Immature natural killer cell (primary cell): Measurements from ENCODE around the gene ZBTB4. TPM values are rescaled to one million over a fixed set of nuclear protein-coding genes. Genes with fewer than 3 reads are reported as not detected.
A peak's percentile ranks its signal among the peaks of the same experiment; 100 is the strongest.
"Not testable (repeated sequence)": the region's sequence is repeated elsewhere in the genome, so short reads cannot be mapped to it uniquely, and the experiment has no call there.

ENCODE experiments used
- DNase-seq, 3 donors: peaks; one replicate each; pipeline ENCODE4 v3.0.0; 2022; ENCODE audit warnings: mixed read lengths in 1 of 3
- H3K27ac Mint-ChIP-seq, 6 donors: one replicate each; pipeline ENCODE4 v1.8.0; 2020; ENCODE audit warnings: mixed read lengths in 6 of 6, mild to moderate bottlenecking in 5 of 6, inconsistent platforms in 4 of 6, moderate library complexity in 3 of 6
- H3K27me3 Mint-ChIP-seq, 3 donors: one replicate each; pipeline ENCODE4 v1.8.0; 2020 to 2021; ENCODE audit warnings: low read depth in 3 of 3, mild to moderate bottlenecking in 3 of 3, mixed read lengths in 3 of 3, moderate library complexity in 3 of 3, inconsistent platforms in 1 of 3
- H3K36me3 Mint-ChIP-seq, 3 donors: one replicate each; pipeline ENCODE4 v1.8.0; 2020; ENCODE audit warnings: mixed read lengths in 3 of 3, inconsistent platforms in 2 of 3, mild to moderate bottlenecking in 2 of 3
- H3K4me1 Mint-ChIP-seq, 2 donors: one replicate each; pipeline ENCODE4 v1.8.0; 2020; ENCODE audit warnings: inconsistent platforms in 2 of 2, mild to moderate bottlenecking in 2 of 2, mixed read lengths in 2 of 2, moderate library complexity in 1 of 2
- H3K4me3 Mint-ChIP-seq, 5 donors: one replicate each; pipeline ENCODE4 v1.8.0; 2020; ENCODE audit warnings: mild to moderate bottlenecking in 5 of 5, mixed read lengths in 5 of 5, inconsistent platforms in 3 of 5, moderate library complexity in 3 of 5
- H3K9me3 Mint-ChIP-seq, 6 donors: one replicate each; pipeline ENCODE4 v1.8.0; 2020; ENCODE audit warnings: mild to moderate bottlenecking in 6 of 6, mixed read lengths in 6 of 6, inconsistent platforms in 4 of 6, moderate library complexity in 3 of 6
- polyA plus RNA-seq, 3 donors: library from polyadenylated mRNA; unstranded; fragments of 300-500 nt; fragmentation: Illumina TruSeq; gene quantifications; one replicate each; pipeline ENCODE4 v1.2.3, GENCODE V29; 2021

The ZBTB4 gene
- polyA plus RNA-seq, 3 donors from 2014 or later, result 4.4 to 25.8 (median 8.3) TPM

GRCh38 chr17:7484919-7485377, 5.5 kb upstream of the ZBTB4 start:
- Mint-ChIP-seq H3K4me1 (peaks cover 73 to 87% of the 10 kb centered on the region in 2 donors), H3K9me3 (no peaks in the 10 kb centered on the region), H3K27me3 (peaks cover 27 to 36% (median 30%) of the 10 kb centered on the region in 3 donors), H3K27ac (peak overlapping the region; percentile 91 to 100 (median 100)), H3K36me3 (no peaks in the 10 kb centered on the region), H3K4me3 (peak overlapping the region; percentile 93 to 99 (median 99))
- DNase-seq, result no peak

DNA sequence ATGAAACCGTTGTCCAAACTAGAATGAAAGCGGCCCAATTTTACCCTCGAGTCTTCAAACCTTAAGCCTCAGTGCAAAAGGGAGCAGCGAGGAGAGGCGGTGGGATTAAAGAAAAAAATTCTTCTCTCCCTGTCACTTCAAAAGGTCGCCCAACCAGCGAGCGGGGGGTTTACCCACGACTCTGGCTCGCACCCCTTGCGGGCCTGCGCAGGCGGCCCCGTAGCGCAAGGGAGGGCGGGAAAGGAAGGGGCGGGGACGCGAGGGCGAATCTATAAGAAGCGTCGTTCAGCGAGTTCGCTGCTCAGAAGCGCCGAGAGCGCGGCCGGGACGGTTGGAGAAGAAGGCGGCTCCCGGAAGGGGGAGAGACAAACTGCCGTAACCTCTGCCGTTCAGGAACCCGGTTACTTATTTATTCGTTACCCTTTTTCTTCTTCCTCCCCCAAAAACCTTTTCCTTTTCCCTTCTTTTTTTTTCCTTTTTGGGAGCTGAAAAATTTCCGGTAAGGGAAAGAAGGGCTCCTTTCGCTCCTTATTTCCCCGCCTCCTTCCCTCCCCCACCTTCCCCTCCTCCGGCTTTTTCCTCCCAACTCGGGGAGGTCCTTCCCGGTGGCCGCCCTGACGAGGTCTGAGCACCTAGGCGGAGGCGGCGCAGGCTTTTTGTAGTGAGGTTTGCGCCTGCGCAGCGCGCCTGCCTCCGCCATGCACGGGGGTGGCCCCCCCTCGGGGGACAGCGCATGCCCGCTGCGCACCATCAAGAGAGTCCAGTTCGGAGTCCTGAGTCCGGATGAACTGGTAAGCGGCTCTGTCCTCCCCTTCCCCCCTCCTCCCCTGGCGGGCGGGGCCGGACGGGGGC, 4.9 kb upstream of the ZBTB4 start, which contains the start of gene POLR2A:
TSS of gene POLR2A (plus strand) at position 300 of the 852 bp plus-strand sequence.
- Mint-ChIP-seq H3K27ac (peak within 1 kb of the TSS; percentile 99 to 100 (median 100)), H3K36me3 (no peaks in the 10 kb centered on the region), H3K9me3 (no peaks in the 10 kb centered on the region), H3K4me1 (peaks cover 70 to 83% of the 10 kb centered on the region in 2 donors), H3K4me3 (peak within 1 kb of the TSS; percentile 93 to 99 (median 99)), H3K27me3 (peaks cover 29 to 38% (median 32%) of the 10 kb centered on the region in 3 donors)
- DNase-seq, result peak; percentile 99

- Mint-ChIP-seq H3K27me3 (peaks cover 35 to 45% (median 38%) of the 10 kb centered on the region in 3 donors), H3K4me1 (peaks cover 65 to 79% of the 10 kb centered on the region in 2 donors), H3K4me3 (peak overlapping the region; percentile 93 to 99 (median 99)), H3K27ac (peak overlapping the region; percentile 99 to 100 (median 100)), H3K9me3 (no peaks in the 10 kb centered on the region), H3K36me3 (no peaks in the 10 kb centered on the region)
- DNase-seq, result peak; percentile 95 to 97 (median 97)
Measured at GRCh38 chr17:7483255-7484066, 4.0 kb upstream of the ZBTB4 start.

GRCh38 chr17:7482742-7483088, 3.3 kb upstream of the ZBTB4 start:
- not testable (repeated sequence) for H3K9me3 Mint-ChIP-seq, H3K36me3 Mint-ChIP-seq, DNase-seq
- Mint-ChIP-seq H3K4me3 (peak overlapping the region; percentile 93 to 99 (median 99)), H3K4me1 (peaks cover 68 to 83% of the 10 kb centered on the region in 2 donors), H3K27me3 (peaks cover 41 to 52% (median 43%) of the 10 kb centered on the region in 3 donors), H3K27ac (peak overlapping the region; percentile 99 to 100 (median 100))

GRCh38 chr17:7481842-7482741, 2.7 kb upstream of the ZBTB4 start:
- H3K27me3 Mint-ChIP-seq, result peaks cover 42 to 56% (median 47%) of the 10 kb centered on the region in 3 donors
- not testable (repeated sequence) for DNase-seq, H3K36me3 Mint-ChIP-seq, H3K9me3 Mint-ChIP-seq
- peaks cover 68 to 83% of the 10 kb centered on the region in 2 donors for H3K4me1 Mint-ChIP-seq
- peak overlapping the region; percentile 59 to 95 (median 64) for H3K4me3 Mint-ChIP-seq
- H3K27ac Mint-ChIP-seq, result peak overlapping the region; percentile 99 to 100 (median 100)

GRCh38 chr17:7481275-7481674, 1.8 kb upstream of the ZBTB4 start, which contains the start of gene SLC35G6:
Gene SLC35G6, plus strand, starts transcription at chr17:7481446. Its CDS starts 71 bp downstream, at chr17:7481517.
- not testable (repeated sequence) for H3K9me3 Mint-ChIP-seq

GRCh38 chr17:7480089-7480384, 606 bp upstream of the ZBTB4 start:
- peaks cover 71 to 83% of the 10 kb centered on the region in 2 donors for H3K4me1 Mint-ChIP-seq
- peaks cover 37 to 54% (median 49%) of the 10 kb centered on the region in 3 donors for H3K27me3 Mint-ChIP-seq
- no peaks in the 10 kb centered on the region for H3K9me3 Mint-ChIP-seq
- no peak for DNase-seq
- H3K27ac Mint-ChIP-seq, result peak overlapping the region; percentile 95 to 100 (median 98)
- peak overlapping the region; percentile 89 to 95 (median 92) for H3K4me3 Mint-ChIP-seq
- no peaks in the 10 kb centered on the region for H3K36me3 Mint-ChIP-seq

More at GRCh38 chr17:7481275-7481674, 1.8 kb upstream of the ZBTB4 start, which contains the start of gene SLC35G6:
- peak within 1 kb of the TSS; percentile 89 to 95 (median 93) for H3K4me3 Mint-ChIP-seq
- peaks cover 42 to 57% (median 47%) of the 10 kb centered on the region in 3 donors for H3K27me3 Mint-ChIP-seq
- H3K27ac Mint-ChIP-seq, result peak within 1 kb of the TSS; percentile 97 to 100 (median 100)
- H3K36me3 Mint-ChIP-seq, DNase-seq: not testable (repeated sequence)
- peaks cover 69 to 83% of the 10 kb centered on the region in 2 donors for H3K4me1 Mint-ChIP-seq

GRCh38 chr17:7478276-7479212, 887 bp downstream of the ZBTB4 start:
- H3K27ac Mint-ChIP-seq, result peak overlapping the region; percentile 94 to 99 (median 97)
- H3K36me3 Mint-ChIP-seq, result no peaks in the 10 kb centered on the region
- H3K9me3 Mint-ChIP-seq, result no peaks in the 10 kb centered on the region
- H3K4me1 Mint-ChIP-seq, result peaks cover 69 to 74% of the 10 kb centered on the region in 2 donors
- peaks cover 26 to 39% (median 34%) of the 10 kb centered on the region in 3 donors for H3K27me3 Mint-ChIP-seq
- peak; percentile 79 to 85 (median 79) for DNase-seq
- H3K4me3 Mint-ChIP-seq, result peak overlapping the region; percentile 90 to 98 (median 94)

GRCh38 chr17:7477392-7478275, 1.8 kb downstream of the ZBTB4 start:
- Mint-ChIP-seq H3K4me3 (peak overlapping the region; percentile 90 to 98 (median 94)), H3K9me3 (no peaks in the 10 kb centered on the region), H3K27ac (peak overlapping the region; percentile 94 to 99 (median 97)), H3K36me3 (no peaks in the 10 kb centered on the region), H3K4me1 (peaks cover 61 to 65% of the 10 kb centered on the region in 2 donors), H3K27me3 (peaks cover 19 to 30% (median 27%) of the 10 kb centered on the region in 3 donors)
- peak; percentile 70 to 72 (median 72) for DNase-seq

GRCh38 chr17:7476951-7477350, 2.5 kb downstream of the ZBTB4 start:
- peaks cover 19 to 29% (median 27%) of the 10 kb centered on the region in 3 donors for H3K27me3 Mint-ChIP-seq
- no peak for DNase-seq
- no peaks in the 10 kb centered on the region for H3K36me3 Mint-ChIP-seq
- peak overlapping the region; percentile 94 to 99 (median 97) for H3K27ac Mint-ChIP-seq
- H3K4me1 Mint-ChIP-seq, result peaks cover 59 to 63% of the 10 kb centered on the region in 2 donors
- H3K4me3 Mint-ChIP-seq, result peak overlapping the region; percentile 90 to 98 (median 94)
- no peaks in the 10 kb centered on the region for H3K9me3 Mint-ChIP-seq

DNA sequence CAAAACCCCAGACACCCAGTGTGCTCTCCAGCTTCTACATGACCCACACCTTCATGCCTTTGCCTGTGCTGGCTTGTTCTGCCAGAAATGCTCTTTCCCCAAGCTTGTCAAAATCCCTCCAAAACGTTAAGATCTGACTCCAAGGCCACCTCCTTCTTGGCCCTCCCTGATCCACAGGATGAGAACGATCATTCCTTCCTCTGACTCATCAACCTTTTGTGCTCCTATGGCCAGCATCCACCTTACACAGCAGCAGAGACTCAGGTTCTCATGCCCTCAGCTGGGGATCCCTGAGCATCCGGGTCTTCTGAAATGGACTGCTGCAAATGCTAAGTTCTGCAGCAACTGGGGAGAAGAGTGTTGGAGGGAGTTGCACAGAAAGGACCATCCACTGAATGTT, 2.9 kb downstream of the ZBTB4 start:
- Mint-ChIP-seq H3K27me3 (peaks cover 18 to 26% (median 25%) of the 10 kb centered on the region in 3 donors), H3K36me3 (no peaks in the 10 kb centered on the region), H3K4me1 (peaks cover 60 to 63% of the 10 kb centered on the region in 2 donors), H3K9me3 (no peaks in the 10 kb centered on the region), H3K4me3 (peak overlapping the region; percentile 90 to 98 (median 94)), H3K27ac (peak overlapping the region; percentile 94 to 99 (median 97))
- DNase-seq, result no peak
